Measurements from ENCODE around the gene PROM1.

DNA sequence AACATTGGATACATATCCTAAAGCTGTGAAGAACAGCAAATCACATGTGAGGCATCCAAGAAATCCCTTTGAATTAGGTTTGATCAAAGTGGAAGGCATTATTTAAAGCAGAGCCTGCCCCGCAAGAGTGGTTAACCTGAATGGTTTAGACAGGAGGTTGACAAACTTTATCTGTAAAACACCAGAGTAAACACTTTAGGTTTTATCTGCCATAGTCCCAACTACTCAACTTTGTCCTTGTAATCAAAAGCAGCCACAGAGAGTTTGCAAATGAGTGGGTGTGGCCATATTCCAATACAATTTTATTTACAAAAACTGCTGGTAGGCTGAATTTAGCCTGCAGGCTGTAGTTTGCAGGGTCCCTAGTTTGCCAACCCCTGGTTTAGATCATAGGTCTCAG, 95.6 kb downstream of the PROM1 start:
- TF ChIP-seq, protein P1, sequence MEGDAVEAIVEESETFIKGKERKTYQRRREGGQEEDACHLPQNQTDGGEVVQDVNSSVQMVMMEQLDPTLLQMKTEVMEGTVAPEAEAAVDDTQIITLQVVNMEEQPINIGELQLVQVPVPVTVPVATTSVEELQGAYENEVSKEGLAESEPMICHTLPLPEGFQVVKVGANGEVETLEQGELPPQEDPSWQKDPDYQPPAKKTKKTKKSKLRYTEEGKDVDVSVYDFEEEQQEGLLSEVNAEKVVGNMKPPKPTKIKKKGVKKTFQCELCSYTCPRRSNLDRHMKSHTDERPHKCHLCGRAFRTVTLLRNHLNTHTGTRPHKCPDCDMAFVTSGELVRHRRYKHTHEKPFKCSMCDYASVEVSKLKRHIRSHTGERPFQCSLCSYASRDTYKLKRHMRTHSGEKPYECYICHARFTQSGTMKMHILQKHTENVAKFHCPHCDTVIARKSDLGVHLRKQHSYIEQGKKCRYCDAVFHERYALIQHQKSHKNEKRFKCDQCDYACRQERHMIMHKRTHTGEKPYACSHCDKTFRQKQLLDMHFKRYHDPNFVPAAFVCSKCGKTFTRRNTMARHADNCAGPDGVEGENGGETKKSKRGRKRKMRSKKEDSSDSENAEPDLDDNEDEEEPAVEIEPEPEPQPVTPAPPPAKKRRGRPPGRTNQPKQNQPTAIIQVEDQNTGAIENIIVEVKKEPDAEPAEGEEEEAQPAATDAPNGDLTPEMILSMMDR (IDR thresholded peaks at IDR 0.05; ENCODE audit: insufficient read depth, low read length, poor library complexity, severe bottlenecking), result no peak
- TF ChIP-seq EZH2phosphoT487 (conservative IDR thresholded peaks at IDR 0.05; ENCODE audit: low read length), result no peak
